Astrocyte of the spinal cord (primary cell): ENCODE data around the gene AUTS2.

ENCODE experiments used
- DNase-seq: peaks from one replicate; pipeline ENCODE4 v3.0.0; 2011; ENCODE audit warnings: low read depth, low spot score
- H3K4me3 ChIP-seq: 2 replicates; pipeline ENCODE4 v1.5.1; 2011; ENCODE audit warnings: low read depth, mild to moderate bottlenecking, low read length, moderate library complexity
- in situ Hi-C: cut with HindIII; loops from 2 replicates; pipeline ENCODE4 v1.10.0; 2017; ENCODE audit warnings: low sequenced_read_pairs
- TF ChIP-seq, protein P1 (sequence below): IDR thresholded peaks from 2 replicates; pipeline ENCODE4 v1.5.1; 2012; ENCODE audit warnings: low read depth, mild to moderate bottlenecking, low read length, inconsistent platforms

The AUTS2 gene

DNA sequence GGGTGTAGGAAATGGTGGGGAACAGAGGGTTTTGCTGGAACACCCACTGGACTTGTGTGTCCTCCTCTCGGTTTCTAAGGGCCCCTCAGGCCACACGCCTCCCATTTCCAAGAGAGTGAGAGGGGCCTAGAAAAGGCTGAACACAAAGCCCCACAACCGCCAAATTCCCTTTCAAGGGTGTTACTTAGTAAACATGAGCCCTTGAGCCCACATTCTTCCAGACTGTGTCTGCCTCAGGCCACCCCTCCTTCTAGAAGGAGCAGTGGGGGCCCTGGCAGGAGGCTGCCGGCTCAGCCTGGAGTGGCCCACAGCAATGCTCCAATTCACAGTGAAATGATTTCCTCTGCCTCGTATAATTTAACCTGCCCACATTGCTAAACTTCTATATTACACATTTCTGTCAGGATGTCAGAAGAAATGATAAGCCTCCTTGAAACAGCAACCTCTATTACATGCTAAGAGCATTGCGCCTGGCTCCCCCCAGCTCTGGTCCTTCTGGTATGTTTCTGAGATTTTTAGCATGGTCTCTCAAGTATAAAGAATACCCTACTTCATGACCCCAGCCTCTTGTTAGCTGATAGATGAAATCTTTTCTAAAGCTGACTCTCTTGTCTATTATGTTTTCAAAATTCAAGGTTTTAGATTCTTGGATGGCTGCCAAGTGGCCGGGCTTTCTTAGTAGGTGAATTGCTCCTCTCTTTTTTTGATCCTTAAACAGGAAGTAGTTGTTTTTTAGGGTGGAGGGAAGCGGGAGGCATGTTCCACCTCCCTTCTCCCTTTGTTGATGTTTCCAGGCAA is 859.8 kb downstream of the AUTS2 start:
- TF ChIP-seq, protein P1, sequence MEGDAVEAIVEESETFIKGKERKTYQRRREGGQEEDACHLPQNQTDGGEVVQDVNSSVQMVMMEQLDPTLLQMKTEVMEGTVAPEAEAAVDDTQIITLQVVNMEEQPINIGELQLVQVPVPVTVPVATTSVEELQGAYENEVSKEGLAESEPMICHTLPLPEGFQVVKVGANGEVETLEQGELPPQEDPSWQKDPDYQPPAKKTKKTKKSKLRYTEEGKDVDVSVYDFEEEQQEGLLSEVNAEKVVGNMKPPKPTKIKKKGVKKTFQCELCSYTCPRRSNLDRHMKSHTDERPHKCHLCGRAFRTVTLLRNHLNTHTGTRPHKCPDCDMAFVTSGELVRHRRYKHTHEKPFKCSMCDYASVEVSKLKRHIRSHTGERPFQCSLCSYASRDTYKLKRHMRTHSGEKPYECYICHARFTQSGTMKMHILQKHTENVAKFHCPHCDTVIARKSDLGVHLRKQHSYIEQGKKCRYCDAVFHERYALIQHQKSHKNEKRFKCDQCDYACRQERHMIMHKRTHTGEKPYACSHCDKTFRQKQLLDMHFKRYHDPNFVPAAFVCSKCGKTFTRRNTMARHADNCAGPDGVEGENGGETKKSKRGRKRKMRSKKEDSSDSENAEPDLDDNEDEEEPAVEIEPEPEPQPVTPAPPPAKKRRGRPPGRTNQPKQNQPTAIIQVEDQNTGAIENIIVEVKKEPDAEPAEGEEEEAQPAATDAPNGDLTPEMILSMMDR, result no peak
- H3K4me3 ChIP-seq, result no peak overlapping the region
- peak; percentile 19 for DNase-seq
- in situ Hi-C loops, result no loop called here

DNA sequence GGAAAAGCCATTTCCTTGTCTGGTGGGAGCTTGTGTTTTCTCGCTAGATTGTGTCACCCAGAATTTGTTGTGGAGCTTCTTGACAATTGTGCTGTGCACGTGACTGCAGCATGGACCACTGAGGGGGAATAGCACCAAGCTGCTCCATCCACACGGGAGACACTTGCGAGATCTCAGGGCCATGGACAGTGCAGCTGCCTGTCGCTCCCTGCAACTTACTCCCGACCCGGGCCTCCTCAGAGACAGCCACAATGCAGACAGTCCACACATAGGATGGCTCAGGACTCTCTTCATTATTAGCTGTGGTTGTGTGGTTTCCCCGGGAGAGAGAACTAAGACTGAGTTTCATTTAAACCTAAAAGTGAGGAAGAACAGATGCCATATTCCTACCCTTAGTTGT is 860.5 kb downstream of the AUTS2 start:
- in situ Hi-C loops, result no loop called here

DNA sequence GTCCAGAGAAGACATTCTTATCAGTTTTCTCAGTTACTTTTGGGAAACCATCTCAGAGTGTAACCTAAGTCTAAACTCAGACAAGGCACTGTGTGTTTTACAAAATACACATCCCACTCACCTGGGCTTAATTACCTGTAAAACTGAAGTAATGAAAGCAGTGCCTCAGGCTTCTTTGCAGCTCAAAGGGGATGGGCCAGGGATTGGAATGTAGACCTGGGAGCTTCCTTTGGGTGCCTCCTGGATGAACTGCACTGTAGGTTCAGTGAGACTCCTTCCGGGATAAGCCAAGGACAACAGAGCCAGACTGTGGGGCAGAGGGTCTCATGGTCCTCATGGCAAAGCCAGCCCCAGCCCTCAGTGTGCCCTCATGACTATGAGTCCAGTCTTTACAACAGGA is 861.3 kb downstream of the AUTS2 start:
- in situ Hi-C loops, result no loop called here
- no peak for DNase-seq
- TF ChIP-seq, protein P1, result no peak
- H3K4me3 ChIP-seq, result no peak overlapping the region

More for the DNA sequence above, 860.5 kb downstream of the AUTS2 start:
- H3K4me3 ChIP-seq, result no peak overlapping the region
- no peak for DNase-seq
- TF ChIP-seq, protein P1, result no peak

DNA sequence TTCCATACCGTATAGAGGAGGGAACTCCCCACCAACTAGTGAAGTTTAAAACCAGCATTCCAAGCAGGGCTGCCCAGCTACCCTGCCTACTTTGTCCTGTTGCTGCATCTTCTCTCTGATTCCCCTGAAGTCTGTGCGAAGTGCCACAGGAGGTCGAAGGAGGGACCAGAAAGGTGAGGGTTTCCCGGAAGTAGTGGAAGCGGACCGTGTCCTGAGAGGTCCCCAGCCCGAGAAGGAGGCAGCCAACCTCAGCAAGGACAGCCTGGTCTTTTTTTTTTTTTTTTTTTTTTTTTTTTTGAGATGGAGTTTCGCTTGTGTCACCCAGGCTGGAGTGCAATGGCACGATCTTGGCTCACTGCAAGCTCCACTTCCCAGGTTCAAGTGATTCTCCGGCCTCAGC is 861.8 kb downstream of the AUTS2 start:
- in situ Hi-C loops, result no loop called here
- no peak overlapping the region for H3K4me3 ChIP-seq
- DNase-seq, result no peak
- TF ChIP-seq, protein P1, result no peak

DNA sequence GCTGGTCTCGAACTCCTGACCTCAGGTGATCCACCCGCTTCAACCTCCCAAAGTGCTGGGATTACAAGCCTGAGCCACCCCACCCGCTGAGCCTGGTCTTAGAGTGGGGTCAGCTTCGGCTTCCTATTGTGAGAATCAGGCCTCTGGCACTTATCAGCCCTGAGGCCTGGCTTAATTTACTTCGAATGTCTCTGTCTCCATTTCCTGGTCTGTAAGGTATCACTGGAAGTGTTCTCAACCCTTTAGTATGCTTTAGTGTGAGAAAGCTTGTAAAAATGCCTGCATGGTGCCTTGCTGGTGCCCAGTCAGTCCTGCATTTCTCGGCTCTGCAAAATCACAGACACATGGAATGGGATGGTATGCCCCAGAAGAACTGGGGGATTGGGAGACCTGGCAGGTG is 862.3 kb downstream of the AUTS2 start:
- H3K4me3 ChIP-seq, result no peak overlapping the region

DNA sequence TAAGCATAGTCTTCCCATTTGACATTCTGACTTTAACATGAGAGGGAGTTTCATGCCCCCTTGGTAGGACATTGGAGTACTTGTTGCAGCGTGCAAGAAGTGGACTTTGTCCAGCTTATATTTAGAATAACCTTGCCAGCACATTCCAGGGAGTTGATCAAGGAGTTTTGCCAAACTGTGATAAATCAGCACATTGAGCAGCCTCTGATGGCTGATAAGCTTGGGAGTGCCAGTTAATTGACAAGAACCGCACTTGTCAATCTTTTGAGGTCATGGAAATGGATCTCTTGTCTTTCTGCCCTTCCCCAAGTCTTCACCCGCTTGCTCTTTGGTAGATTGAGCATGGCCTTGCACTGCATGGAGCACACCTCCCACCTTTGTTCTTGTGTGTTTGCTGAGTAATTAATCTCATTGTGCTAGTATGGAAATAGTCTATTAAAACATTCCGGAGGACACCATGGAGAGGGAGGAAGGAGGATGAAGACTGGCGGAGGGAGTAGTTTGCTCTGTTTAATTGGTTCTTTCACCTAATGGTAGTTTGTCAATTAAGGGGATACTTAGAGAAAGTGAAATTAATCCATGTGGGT is 865.2 kb downstream of the AUTS2 start:
- DNase-seq, result no peak
- TF ChIP-seq, protein P1, result no peak
- in situ Hi-C loops, result no loop called here

More for the DNA sequence above, 862.3 kb downstream of the AUTS2 start:
- no peak for DNase-seq
- TF ChIP-seq, protein P1, result no peak
- in situ Hi-C loops, result no loop called here

More for the DNA sequence above, 865.2 kb downstream of the AUTS2 start:
- no peak overlapping the region for H3K4me3 ChIP-seq
